ENCODE data around the gene CBLN4.

DNA sequence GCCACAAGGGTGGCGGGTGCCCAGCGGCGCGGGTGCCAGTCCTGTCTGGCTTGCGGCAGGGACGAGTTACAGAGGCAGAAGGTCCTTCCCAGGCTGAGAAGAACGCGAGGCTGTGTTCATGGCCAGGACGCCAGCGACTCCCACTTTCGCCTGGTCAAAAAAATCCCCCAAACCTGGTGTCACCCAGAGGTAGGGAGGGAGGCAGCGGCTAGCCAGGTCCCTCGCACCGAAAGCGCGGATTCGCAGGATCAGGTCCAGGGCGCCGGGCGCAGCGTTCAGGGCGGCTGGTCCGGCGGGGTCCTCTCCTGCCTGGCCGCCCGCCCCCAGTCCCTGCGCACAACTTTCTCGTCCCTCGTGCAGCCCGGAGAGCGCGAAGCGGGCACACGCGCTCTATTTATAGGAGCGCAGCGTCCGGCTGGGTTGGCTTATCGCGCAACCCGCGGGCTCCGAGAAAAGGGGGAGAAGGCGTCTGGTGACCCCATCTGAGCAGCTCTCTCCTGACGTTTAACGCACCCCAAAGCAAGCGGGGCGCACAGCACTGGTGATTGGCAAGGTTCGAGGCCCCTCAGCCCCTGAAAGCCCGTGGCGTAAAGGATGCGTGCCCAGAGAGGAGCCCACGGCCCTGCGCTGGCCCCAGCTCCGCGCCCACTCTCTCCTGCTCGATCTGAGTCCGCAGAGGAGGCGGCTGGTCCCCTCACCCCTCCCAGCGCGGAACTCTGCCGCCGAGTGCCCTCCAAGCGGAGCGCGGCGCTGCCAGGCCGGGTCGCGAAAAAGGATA, 519 bp downstream of the CBLN4 start:
- TF ChIP-seq, protein P1, sequence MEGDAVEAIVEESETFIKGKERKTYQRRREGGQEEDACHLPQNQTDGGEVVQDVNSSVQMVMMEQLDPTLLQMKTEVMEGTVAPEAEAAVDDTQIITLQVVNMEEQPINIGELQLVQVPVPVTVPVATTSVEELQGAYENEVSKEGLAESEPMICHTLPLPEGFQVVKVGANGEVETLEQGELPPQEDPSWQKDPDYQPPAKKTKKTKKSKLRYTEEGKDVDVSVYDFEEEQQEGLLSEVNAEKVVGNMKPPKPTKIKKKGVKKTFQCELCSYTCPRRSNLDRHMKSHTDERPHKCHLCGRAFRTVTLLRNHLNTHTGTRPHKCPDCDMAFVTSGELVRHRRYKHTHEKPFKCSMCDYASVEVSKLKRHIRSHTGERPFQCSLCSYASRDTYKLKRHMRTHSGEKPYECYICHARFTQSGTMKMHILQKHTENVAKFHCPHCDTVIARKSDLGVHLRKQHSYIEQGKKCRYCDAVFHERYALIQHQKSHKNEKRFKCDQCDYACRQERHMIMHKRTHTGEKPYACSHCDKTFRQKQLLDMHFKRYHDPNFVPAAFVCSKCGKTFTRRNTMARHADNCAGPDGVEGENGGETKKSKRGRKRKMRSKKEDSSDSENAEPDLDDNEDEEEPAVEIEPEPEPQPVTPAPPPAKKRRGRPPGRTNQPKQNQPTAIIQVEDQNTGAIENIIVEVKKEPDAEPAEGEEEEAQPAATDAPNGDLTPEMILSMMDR (IDR thresholded peaks at IDR 0.05; ENCODE audit: poor library complexity, severe bottlenecking), result no peak
- TF ChIP-seq EZH2 (IDR thresholded peaks at IDR 0.05; ENCODE audit: borderline replicate concordance, insufficient read depth, low read length, poor library complexity, severe bottlenecking), result no peak

Measured in neural cell (in vitro differentiated cells).